CD4-positive, alpha-beta T cell treated with Interleukin-4 for 4 hours (primary cell): ENCODE measurements around the gene SNORC.
"Not testable (repeated sequence)": the region's sequence is repeated elsewhere in the genome, so short reads cannot be mapped to it uniquely, and the experiment has no call there.

Experiments
- DNase-seq: peaks from one replicate; pipeline ENCODE4 v3.0.0-alpha.2; 2020

Gene SNORC

GRCh38 chr2:232898592-232899543 lies 28.8 kb downstream of the SNORC start:
- no peak for DNase-seq

- no peak for DNase-seq
Measured at GRCh38 chr2:232900811-232901735, 31.0 kb downstream of the SNORC start.

- DNase-seq, result no peak
Measured at GRCh38 chr2:232901736-232902578, 31.9 kb downstream of the SNORC start.

- no peak for DNase-seq
Measured at GRCh38 chr2:232903989-232904388, 33.9 kb downstream of the SNORC start.

- DNase-seq, result not testable (repeated sequence)
Measured at GRCh38 chr2:232906867-232907717, 37.0 kb downstream of the SNORC start.

GRCh38 chr2:232907718-232908085 lies 37.6 kb downstream of the SNORC start:
- DNase-seq, result not testable (repeated sequence)

- no peak for DNase-seq
Measured at GRCh38 chr2:232908695-232909094, 38.6 kb downstream of the SNORC start.

GRCh38 chr2:232910376-232910775 lies 40.3 kb downstream of the SNORC start:
- no peak for DNase-seq

- DNase-seq, result no peak
Measured at GRCh38 chr2:232911712-232912277, 41.7 kb downstream of the SNORC start.

- DNase-seq, result no peak
Measured at GRCh38 chr2:232913903-232914302, 43.8 kb downstream of the SNORC start.

- DNase-seq, result no peak
Measured at GRCh38 chr2:232919141-232919540, 49.1 kb downstream of the SNORC start.

GRCh38 chr2:232920055-232920454 lies 50.0 kb downstream of the SNORC start:
- DNase-seq, result no peak

- DNase-seq, result no peak
Measured at GRCh38 chr2:232920760-232921159, 50.7 kb downstream of the SNORC start.

- DNase-seq, result no peak
Measured at GRCh38 chr2:232924433-232924832, 54.4 kb downstream of the SNORC start.

GRCh38 chr2:232925153-232925820 lies 55.2 kb downstream of the SNORC start:
- DNase-seq, result no peak

GRCh38 chr2:232925821-232926156 lies 55.7 kb downstream of the SNORC start:
- DNase-seq, result no peak

- DNase-seq, result no peak
Measured at GRCh38 chr2:232926431-232926939, 56.4 kb downstream of the SNORC start.

GRCh38 chr2:232927032-232927792 lies 57.1 kb downstream of the SNORC start:
- no peak for DNase-seq

- no peak for DNase-seq
Measured at GRCh38 chr2:232927793-232928550, 57.9 kb downstream of the SNORC start.
